UCSD-AML1 (cell line): ENCODE measurements around the gene STX8.
"Not testable (repeated sequence)": the region's sequence is repeated elsewhere in the genome, so short reads cannot be mapped to it uniquely, and the experiment has no call there.

Experiments used
- DNase-seq: peaks from one replicate; lab custom pipeline; 2025; ENCODE audit not compliant: unreplicated experiment; lab: John Stamatoyannopoulos, UW

Gene STX8

GRCh38 chr17:9355846-9356245 lies 219.8 kb downstream of the STX8 start:
- DNase-seq: no peak

GRCh38 chr17:9355231-9355630 lies 220.4 kb downstream of the STX8 start:
- DNase-seq: not testable (repeated sequence)

GRCh38 chr17:9350080-9350479 lies 225.5 kb downstream of the STX8 start:
- no peak for DNase-seq

GRCh38 chr17:9346296-9346926 lies 229.2 kb downstream of the STX8 start:
- DNase-seq: no peak

GRCh38 chr17:9343516-9343915 lies 232.1 kb downstream of the STX8 start:
- DNase-seq: no peak

GRCh38 chr17:9342225-9342624 lies 233.4 kb downstream of the STX8 start:
- no peak for DNase-seq

GRCh38 chr17:9339958-9340357 lies 235.7 kb downstream of the STX8 start:
- no peak for DNase-seq

- DNase-seq: not testable (repeated sequence)
These were observed 236.1 kb downstream of the STX8 start for GRCh38 chr17:9339482-9339881.

GRCh38 chr17:9336817-9337216 lies 238.8 kb downstream of the STX8 start:
- DNase-seq: no peak

- no peak for DNase-seq
These were observed 240.8 kb downstream of the STX8 start for GRCh38 chr17:9334536-9335446.

GRCh38 chr17:9332132-9332494 lies 243.5 kb downstream of the STX8 start:
- no peak for DNase-seq

- DNase-seq: no peak
These were observed 244.1 kb downstream of the STX8 start for GRCh38 chr17:9331279-9332131.

GRCh38 chr17:9330611-9331271 lies 244.9 kb downstream of the STX8 start:
- no peak for DNase-seq

- DNase-seq: no peak
These were observed 245.5 kb downstream of the STX8 start for GRCh38 chr17:9330141-9330540.

- DNase-seq: no peak
These were observed 246.2 kb downstream of the STX8 start for GRCh38 chr17:9329251-9329921.

GRCh38 chr17:9324864-9325263 lies 250.8 kb downstream of the STX8 start:
- DNase-seq: no peak

- no peak for DNase-seq
These were observed 253.3 kb downstream of the STX8 start for GRCh38 chr17:9322326-9322725.

- no peak for DNase-seq
These were observed 253.7 kb downstream of the STX8 start for GRCh38 chr17:9321890-9322289.

- no peak for DNase-seq
These were observed 260.3 kb downstream of the STX8 start for GRCh38 chr17:9315360-9315759.

- DNase-seq: no peak
These were observed 262.3 kb downstream of the STX8 start for GRCh38 chr17:9313346-9313745.
